Kasumi-1 (cell line): ENCODE data around the gene LYRM2.
A peak's percentile ranks its signal among the peaks of the same experiment; 100 is the strongest.

Experiments used
- DNase-seq, 2 experiments: peaks; one replicate each; lab custom pipeline; 2025; lab: John Stamatoyannopoulos, UW

The LYRM2 gene, protein sequence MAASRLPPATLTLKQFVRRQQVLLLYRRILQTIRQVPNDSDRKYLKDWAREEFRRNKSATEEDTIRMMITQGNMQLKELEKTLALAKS

DNA sequence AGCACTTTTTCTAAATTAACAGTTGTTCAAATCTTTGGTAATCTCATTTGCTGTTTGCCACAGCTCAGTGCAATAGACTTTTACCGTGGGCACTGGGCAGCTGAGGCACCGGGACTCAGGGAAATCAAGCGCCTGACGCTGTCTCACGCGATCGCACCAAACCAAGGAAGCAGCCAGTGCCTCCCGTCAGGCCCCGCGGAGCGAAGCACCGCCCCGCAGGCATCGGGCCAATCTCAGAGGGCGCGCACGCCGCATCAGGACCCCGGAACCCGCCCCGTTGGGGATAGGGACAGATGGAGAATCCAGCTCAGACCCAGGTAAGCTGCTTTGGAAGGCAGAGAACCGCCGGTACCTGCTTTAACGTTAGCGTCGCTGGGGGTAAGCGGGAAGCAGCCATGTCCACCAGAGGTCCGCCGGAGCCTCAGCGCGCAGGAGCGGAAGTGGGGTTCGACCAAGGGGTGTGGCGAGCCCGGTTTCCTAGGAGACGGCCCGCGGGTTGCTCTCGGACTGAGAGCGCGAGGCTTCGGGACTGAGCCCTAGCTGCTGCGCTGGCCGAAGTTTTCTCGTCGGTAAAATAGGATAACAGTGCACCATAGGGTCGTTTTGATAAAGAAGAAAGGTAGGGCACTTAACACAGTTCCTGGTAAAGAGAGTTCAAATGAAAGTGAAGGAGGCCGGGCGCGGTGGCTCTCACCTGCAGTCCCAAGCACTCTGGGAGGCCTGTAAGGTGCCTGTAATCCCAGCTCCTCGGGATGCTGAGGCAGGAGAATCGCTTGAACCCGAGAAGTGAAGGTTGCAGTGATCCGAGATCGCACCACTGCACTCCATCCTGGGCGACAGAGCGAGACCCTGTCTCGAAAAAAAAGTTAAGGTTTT lies at the start of gene LYRM2:
LYRM2 (minus strand) TSS at position 428 of the 876 bp plus-strand sequence; CDS start at position 397, 31 bp downstream.
- peak; percentile 87 to 90 for DNase-seq

- DNase-seq, result no peak
Measured at GRCh38 chr6:89688328-89688727, 49.8 kb upstream of the LYRM2 start.

GRCh38 chr6:89685311-89685710 lies 46.8 kb upstream of the LYRM2 start:
- DNase-seq, result no peak

DNA sequence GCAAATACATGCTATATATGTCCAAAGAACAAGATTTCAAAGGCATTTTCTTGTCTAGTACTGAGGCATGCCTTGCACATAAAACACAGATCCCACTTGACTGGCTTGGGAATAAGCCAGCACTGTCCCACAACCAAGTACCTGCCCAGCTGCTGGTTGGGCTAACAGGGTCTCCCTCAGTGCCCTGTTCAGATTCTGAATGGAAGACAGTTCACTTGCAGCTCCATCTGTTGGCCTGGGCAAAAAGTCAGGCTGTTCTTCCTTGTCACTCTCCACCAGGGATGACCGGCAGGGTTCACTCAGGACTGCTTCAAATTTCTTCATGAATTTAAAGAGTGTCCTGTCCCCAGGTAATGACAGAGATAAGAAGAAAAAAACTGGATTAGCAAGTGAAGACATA lies 44.4 kb upstream of the LYRM2 start:
- DNase-seq, result no peak

DNA sequence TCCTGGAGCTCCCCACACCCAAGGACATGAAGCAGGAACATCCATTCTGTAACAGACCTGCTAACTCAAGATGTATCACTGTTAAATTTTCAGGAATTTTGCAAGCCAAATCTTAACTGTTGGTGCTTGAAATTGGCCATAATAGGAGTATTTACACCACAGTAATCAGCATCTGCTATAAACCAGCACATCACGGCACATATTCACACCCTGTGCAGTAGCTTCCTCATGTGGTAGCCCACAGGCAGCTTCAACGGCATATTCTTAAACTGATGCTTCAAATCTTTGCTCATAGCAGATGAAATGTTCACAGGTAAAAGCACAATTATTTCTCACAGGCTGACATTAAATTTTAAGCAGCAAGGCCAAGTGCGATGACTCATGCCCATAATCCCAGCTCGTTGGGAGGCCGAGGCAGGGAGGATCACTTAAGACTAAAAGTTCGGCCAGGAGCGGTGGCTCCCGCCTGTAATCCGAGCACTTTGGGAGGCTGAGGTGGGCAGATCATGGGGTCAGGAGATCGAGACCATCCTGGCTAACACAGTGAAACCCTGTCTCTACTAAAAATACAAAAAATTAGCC lies 43.5 kb upstream of the LYRM2 start:
- DNase-seq, result no peak

- no peak for DNase-seq
Measured at GRCh38 chr6:89680551-89680950, 42.0 kb upstream of the LYRM2 start.

DNA sequence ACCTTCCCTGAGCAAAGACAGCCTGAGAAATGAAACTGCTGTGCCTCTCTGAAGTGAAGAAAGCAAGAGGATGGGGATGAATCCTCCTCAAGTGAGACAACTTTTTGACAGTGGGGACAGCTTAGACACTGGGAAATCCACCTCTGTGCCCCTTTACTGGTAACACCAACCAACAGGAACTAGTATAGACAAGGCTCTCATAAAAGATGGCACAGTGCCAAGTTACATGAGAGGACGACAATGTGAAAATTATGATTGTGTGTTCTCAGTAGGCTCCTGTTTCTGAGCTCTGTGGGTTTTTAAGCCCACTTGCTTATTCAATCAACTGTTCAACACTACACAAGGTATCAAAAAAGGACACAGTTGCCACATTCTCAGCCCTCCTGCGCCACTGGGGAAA lies 41.6 kb upstream of the LYRM2 start:
- no peak for DNase-seq

DNA sequence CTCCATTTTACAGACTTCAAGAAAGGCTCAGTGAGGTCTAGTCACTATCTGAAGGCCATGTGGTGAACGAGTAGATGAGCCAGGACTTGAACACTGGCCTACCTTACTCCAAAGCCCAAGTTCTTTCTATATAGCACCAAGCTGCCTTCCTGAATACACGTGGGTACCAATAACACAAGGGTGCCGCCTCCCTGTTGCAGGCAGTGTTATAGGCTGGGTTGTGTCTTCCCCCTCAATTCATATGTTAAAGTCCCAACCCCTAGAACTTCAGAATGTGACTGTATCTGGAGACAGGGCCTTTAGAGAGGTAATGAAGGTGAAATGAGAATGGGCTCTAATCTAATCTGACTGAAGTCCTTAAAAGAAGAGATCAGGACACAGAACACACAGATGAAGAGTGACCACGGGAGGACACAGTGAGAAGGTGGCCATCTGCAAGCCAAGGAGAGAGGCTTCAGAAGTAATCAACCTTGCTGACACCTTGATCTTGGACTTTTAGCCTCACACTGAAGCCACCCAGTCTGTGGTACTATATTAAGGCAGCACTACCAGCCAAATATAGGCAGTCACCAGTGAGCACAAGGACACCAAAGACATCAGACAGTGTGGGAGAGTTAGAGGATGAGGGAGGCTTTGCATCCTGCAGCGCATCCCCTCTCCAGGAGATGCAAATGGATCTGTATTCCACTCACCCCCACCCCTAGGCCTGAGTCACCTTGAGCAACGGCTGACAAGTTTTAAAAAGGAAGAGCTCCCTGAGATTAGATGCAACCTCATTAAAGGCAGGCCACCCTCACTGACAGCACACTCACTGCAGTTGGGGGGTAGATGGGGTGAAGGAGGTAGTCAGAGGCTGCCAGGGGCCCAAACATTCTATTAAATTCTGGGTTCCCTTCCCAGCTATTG lies 40.9 kb upstream of the LYRM2 start:
- DNase-seq, result no peak

DNA sequence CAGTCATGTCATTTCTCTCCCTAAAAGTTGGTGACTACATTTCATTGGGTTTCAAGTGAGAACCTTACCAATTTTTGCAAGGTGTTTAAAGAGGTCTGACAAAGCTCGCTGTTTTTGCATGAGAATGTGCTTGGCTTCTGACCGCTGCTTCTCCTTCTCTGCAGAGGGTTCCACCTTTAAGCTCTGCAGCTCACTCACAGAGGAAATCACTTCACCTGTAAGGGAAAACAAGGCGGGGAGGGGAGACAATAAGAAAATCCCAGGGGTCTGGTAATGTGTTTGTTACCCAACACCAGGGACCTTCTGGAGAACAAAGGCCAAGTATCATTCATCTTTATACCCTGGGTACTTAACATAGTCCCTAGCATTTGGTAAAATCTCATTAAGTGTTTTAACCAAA lies 40.0 kb upstream of the LYRM2 start:
- DNase-seq, result no peak

- no peak for DNase-seq
Measured at GRCh38 chr6:89675949-89676748, 37.6 kb upstream of the LYRM2 start.

DNA sequence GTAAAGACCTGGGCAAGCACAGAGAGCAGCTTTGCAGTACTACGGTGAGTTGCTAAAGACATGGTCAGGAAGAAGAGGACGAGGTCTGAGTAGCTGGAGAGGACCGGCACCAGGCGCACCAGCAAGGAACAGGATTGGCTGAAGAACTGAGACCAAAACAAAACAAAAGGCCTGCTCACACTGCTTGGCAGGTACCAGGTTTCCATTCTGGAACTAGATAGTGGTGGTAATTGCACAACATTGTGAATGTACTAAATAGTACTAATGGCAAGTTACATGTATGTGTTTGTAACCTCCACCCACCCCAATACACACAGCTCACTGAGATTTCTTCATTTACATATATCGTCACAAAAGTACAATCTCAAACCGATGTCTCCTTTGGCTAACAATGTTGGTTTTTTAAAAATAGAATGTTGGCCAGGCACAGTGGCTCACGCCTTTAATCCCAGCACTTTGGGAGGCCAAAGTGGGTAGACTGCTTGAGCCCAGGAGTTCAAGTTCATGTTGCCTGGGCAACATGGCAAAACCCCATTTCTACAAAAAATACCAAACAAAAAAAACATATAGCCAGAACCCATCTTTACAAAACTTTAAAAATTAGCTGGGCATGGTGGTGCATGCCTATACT lies 32.5 kb upstream of the LYRM2 start:
- no peak for DNase-seq

- no peak for DNase-seq
Measured at GRCh38 chr6:89669002-89669401, 30.5 kb upstream of the LYRM2 start.

GRCh38 chr6:89667872-89668556 lies 29.5 kb upstream of the LYRM2 start:
- no peak for DNase-seq

- no peak for DNase-seq
Measured at GRCh38 chr6:89662659-89663223, 24.2 kb upstream of the LYRM2 start.

GRCh38 chr6:89661559-89661958 lies 23.0 kb upstream of the LYRM2 start:
- no peak for DNase-seq

GRCh38 chr6:89660981-89661380 lies 22.4 kb upstream of the LYRM2 start:
- no peak for DNase-seq

- DNase-seq, result no peak
Measured at GRCh38 chr6:89657445-89658158, 19.1 kb upstream of the LYRM2 start.

DNA sequence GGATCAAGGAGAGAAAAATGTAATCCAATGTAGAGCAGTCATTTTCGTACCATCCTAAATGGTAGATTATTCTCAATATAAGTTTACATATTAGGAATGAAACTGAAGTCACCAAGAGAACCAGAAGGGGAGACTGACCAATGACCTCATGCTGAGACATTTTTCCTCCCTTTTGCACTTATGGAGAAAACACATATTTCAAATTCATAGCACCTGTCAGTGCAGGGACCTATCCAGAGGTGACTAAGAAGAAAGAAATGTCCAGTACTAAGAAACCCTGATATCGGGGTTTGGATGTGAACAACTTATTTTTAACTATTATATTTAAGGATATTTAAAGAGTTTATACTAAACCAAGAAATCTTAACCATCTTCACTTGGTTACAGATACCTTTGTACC lies 16.6 kb upstream of the LYRM2 start:
- no peak for DNase-seq

DNA sequence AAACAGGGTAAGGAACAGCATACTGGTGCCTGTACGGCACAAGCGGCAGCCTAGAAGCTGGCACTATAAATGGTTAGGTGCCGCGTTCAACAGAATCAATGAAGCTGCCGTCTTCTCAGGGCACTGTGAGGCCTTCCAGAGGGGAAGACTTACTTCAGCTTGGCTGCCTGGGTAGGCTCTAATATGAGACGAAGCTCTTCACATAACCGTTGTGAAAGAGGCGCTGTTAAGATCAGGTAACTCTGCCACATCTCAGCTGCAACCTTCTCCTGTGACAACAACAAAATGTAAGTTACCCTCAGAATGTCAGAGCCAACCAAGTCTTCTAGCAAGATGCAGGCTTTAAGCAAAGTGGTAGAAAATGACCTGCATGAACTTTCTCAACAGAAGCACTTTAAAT lies 12.0 kb upstream of the LYRM2 start:
- no peak for DNase-seq
